Heart left ventricle (tissue), 13 donors: ENCODE results near the gene TMEM217.

Experiments
- POLR2A ChIP-seq, 2 donors: fragments of 450-650 bp; IDR thresholded peaks; one replicate each; pipeline ENCODE4 v1.6.1; 2017; ENCODE audit warnings: antibody characterized with exemption in 2 of 2, mild to moderate bottlenecking in 2 of 2, moderate library complexity in 2 of 2
- TF ChIP-seq, protein P1 (sequence below), 12 donors: fragments of 200-600 bp; sonication (generic) in 4 of 12; IDR thresholded peaks; one replicate each; pipeline versions ENCODE4 v1.5.0 to v1.8.0; 2018 to 2022; ENCODE audit warnings: antibody characterized with exemption in 12 of 12, mild to moderate bottlenecking in 5 of 12
- donor health status: ischemic (EF 13 %, LVEDD 7.1; RV severe dilation, severe dysfunction).
- donor health status: DM: no; HTN: yes; CAD: no.
- donor health status: DM: no; HTN: no; CAD: no.
- donor health status: ischemic (EF 25% LVEDD 6.9; RV normal size, moderate dysfunction).
- donor health status: ischemic (EF 25% LVEDD 5.7; RV mildly dilated, moderate dysfunction).
- donor health status: ischemic (EF 35%, LVEDD 5.7; RV mildly dilated, moderate dysfunction).
- donor health status: nonischemic (EF 11% LVEDD 7.7; RV severe dilation, severe dysfunction).
- donor health status: DM: yes; HTN: yes; CAD: no.
- donor health status: PGD.
- donor health status: ischemic (EF 29% LVEDD 5.4; RV normal size, mild dysfunction).
- donor health status: nonischemic (EF 23%, LVEDD 6.1; RV moderate dilation, normal function).

DNA sequence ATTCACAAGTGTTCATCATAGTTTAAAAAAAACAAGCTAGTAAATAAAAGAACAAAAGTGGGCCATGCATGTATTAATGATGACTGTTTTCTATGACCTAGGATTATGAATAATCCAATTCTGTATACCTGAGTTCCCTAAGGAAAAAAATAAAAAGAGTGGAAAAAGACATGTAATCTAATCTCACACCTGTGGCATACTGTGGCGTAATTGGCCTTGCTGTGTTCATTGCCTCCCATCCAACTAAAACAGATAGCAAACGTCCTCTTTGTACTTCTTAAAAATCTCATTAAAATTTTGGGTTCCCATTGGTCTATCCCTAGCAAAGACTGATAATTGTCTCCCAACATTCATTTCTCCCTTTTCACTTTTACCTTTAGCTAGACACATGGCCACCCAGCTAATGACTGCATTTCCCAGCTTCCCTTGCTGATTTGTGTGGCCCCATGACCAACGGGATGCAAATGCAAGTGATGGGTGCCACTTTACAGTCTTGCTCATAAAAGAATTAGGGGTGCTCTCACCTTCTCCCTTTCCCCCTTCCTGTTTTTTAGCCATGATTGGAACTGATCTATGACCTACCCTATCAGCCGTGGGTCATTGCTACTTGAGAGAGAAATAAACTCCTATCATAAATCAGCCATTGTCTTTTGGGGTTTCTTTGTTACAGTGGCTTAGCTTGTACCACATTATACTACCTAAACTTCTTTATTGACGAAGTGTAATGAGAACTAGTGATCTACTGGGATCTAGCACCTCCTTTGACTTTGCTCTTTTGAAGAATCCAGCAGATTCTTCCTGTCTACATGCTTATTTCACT, 32.4 kb downstream of the TMEM217 start:
- TF ChIP-seq, protein P1, sequence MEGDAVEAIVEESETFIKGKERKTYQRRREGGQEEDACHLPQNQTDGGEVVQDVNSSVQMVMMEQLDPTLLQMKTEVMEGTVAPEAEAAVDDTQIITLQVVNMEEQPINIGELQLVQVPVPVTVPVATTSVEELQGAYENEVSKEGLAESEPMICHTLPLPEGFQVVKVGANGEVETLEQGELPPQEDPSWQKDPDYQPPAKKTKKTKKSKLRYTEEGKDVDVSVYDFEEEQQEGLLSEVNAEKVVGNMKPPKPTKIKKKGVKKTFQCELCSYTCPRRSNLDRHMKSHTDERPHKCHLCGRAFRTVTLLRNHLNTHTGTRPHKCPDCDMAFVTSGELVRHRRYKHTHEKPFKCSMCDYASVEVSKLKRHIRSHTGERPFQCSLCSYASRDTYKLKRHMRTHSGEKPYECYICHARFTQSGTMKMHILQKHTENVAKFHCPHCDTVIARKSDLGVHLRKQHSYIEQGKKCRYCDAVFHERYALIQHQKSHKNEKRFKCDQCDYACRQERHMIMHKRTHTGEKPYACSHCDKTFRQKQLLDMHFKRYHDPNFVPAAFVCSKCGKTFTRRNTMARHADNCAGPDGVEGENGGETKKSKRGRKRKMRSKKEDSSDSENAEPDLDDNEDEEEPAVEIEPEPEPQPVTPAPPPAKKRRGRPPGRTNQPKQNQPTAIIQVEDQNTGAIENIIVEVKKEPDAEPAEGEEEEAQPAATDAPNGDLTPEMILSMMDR (IDR thresholded peaks at IDR 0.05): no peak
- TF ChIP-seq POLR2A (IDR thresholded peaks at IDR 0.05): no peak
